Nephron (organoid): ENCODE results near the gene CREB3.

Experiments
- H3K27ac Mint-ChIP-seq, 3 experiments: 2 replicates each; pipeline ENCODE4 v1.8.0; 2020; ENCODE audit warnings: mixed read lengths in 3 of 3, mild to moderate bottlenecking in 2 of 3, moderate library complexity in 1 of 3
- H3K27me3 Mint-ChIP-seq: 2 replicates; pipeline ENCODE4 v1.8.0; 2021; ENCODE audit warnings: low read depth, mild to moderate bottlenecking, moderate library complexity, mixed read lengths
- H3K36me3 Mint-ChIP-seq: 2 replicates; pipeline ENCODE4 v1.8.0; 2020; ENCODE audit warnings: low read depth, mixed read lengths
- H3K4me1 Mint-ChIP-seq: 2 replicates; pipeline ENCODE4 v1.8.0; 2020; ENCODE audit warnings: mixed read lengths
- H3K4me3 Mint-ChIP-seq, 3 experiments: 2 replicates each; pipeline ENCODE4 v1.8.0; 2020; ENCODE audit warnings: mild to moderate bottlenecking in 3 of 3, mixed read lengths in 3 of 3, moderate library complexity in 2 of 3
- H3K9me3 Mint-ChIP-seq: 2 replicates; pipeline ENCODE4 v1.8.0; 2020; ENCODE audit warnings: mixed read lengths
- TF ChIP-seq, protein P1 (sequence below), 3 experiments: fragments of 200-600 bp; sonication (generic); IDR thresholded peaks; one replicate each; pipeline ENCODE4 v1.5.0; 2021; ENCODE audit warnings: antibody characterized with exemption in 3 of 3; ENCODE audit not compliant: unreplicated experiment in 3 of 3

CREB3 gene

DNA sequence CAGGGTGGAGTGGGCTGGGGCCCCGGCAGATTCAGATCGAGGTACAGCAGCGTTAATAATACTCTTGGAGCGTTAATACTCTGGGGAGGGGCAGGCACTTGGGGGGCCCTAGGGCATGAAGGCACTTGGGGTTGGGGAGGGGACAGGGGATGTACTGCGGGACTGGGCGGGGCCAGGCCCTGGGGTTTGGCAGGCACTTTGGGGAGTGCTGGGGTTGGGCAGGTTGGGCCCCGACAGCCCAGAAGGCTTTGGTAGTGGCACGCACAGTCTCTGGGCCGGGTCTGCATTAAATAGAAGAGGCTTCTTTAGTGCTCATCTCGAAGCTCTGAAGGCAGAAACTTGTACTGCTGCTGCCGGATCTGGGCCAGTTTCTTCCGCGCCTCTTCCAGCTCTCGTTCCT, 35.0 kb upstream of the CREB3 start:
- TF ChIP-seq, protein P1, sequence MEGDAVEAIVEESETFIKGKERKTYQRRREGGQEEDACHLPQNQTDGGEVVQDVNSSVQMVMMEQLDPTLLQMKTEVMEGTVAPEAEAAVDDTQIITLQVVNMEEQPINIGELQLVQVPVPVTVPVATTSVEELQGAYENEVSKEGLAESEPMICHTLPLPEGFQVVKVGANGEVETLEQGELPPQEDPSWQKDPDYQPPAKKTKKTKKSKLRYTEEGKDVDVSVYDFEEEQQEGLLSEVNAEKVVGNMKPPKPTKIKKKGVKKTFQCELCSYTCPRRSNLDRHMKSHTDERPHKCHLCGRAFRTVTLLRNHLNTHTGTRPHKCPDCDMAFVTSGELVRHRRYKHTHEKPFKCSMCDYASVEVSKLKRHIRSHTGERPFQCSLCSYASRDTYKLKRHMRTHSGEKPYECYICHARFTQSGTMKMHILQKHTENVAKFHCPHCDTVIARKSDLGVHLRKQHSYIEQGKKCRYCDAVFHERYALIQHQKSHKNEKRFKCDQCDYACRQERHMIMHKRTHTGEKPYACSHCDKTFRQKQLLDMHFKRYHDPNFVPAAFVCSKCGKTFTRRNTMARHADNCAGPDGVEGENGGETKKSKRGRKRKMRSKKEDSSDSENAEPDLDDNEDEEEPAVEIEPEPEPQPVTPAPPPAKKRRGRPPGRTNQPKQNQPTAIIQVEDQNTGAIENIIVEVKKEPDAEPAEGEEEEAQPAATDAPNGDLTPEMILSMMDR (IDR thresholded peaks at IDR 0.05; ENCODE audit: unreplicated experiment in 3 of 3), result no peak
- Mint-ChIP-seq H3K4me3 (no peak overlapping the region), H3K4me1 (peaks cover 6% of the 10 kb centered on the region), H3K36me3 (no peaks in the 10 kb centered on the region), H3K9me3 (no peaks in the 10 kb centered on the region), H3K27ac (no peak overlapping the region), H3K27me3 (no peaks in the 10 kb centered on the region)

DNA sequence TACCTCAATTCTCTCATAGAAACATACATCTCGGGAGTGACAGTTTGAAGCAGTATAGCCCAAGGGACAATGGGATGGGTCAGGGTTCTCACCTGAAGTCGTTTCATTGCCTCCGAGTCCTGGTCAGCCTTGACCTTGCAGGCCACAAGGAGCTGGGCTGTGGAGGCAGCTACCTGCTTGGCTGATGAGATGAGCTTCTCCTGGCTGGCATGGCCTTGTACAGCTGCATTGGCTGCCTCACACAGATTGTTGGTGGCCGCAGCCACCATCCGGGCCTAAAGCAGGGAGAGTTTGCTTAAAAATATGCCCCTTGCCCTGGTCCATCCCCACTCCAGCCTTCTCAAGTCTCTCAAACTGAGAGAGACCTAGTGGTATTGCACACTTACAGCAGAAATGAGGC, 34.2 kb upstream of the CREB3 start:
- Mint-ChIP-seq H3K4me1 (peaks cover 6% of the 10 kb centered on the region), H3K4me3 (no peak overlapping the region), H3K36me3 (peaks cover 7% of the 10 kb centered on the region), H3K27ac (no peak overlapping the region), H3K9me3 (no peaks in the 10 kb centered on the region), H3K27me3 (no peaks in the 10 kb centered on the region)
- TF ChIP-seq, protein P1 (IDR thresholded peaks at IDR 0.05; ENCODE audit: unreplicated experiment in 3 of 3), result no peak

DNA sequence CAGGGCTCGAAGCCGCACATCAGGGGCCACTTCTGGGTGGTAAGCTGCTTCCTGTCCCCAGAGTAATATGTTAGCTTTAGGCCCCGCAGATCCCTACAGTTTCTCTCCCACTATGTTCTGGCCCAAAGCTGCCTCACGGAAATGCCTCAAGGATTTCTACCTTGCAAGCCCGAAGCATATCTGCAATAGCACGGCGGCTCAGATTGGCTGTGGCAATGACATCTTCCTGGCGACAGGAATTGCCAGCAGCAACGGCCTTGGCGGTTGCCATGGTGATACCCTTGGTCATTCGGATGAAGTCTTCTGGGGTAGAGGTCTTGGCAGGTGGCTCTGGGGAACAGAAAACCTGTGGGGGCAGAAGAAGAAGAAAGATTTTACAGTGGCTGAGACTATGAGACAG, 32.4 kb upstream of the CREB3 start:
- TF ChIP-seq, protein P1 (IDR thresholded peaks at IDR 0.05; ENCODE audit: unreplicated experiment in 3 of 3), result no peak
- Mint-ChIP-seq H3K36me3 (peaks cover 23% of the 10 kb centered on the region), H3K27ac (no peak overlapping the region), H3K4me3 (no peak overlapping the region), H3K9me3 (no peaks in the 10 kb centered on the region), H3K4me1 (peaks cover 6% of the 10 kb centered on the region), H3K27me3 (no peaks in the 10 kb centered on the region)

- Mint-ChIP-seq H3K27me3 (no peaks in the 10 kb centered on the region), H3K36me3 (peaks cover 29% of the 10 kb centered on the region), H3K4me1 (peaks cover 6% of the 10 kb centered on the region), H3K9me3 (no peaks in the 10 kb centered on the region), H3K27ac (no peak overlapping the region), H3K4me3 (no peak overlapping the region)
- TF ChIP-seq, protein P1 (IDR thresholded peaks at IDR 0.05; ENCODE audit: unreplicated experiment in 3 of 3), result no peak
Measured at GRCh38 chr9:35700942-35701341, 31.5 kb upstream of the CREB3 start.

DNA sequence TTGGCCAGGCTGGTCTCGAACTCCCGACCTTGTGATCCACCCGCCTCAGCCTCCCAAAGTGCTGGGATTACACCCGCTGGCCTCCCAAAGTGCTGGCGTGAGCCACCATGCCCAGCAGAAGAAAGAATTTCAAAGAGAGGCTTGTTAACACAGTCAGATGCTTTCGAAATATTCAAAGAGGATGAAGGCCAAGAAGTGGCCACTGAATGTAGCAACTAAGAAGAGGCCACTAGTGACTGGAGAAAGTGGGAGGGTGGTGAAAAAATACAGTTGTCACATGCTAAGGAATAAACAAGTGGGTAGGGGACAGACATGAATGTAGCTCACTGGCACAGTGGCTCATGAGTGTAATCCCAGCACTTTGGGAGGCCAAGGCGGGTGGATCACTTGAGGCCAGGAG, 29.8 kb upstream of the CREB3 start:
- H3K4me1 Mint-ChIP-seq, result no peaks in the 10 kb centered on the region
- no peaks in the 10 kb centered on the region for H3K27me3 Mint-ChIP-seq
- H3K27ac Mint-ChIP-seq, result no peak overlapping the region
- peaks cover 45% of the 10 kb centered on the region for H3K36me3 Mint-ChIP-seq
- no peaks in the 10 kb centered on the region for H3K9me3 Mint-ChIP-seq
- H3K4me3 Mint-ChIP-seq, result no peak overlapping the region
- TF ChIP-seq, protein P1 (IDR thresholded peaks at IDR 0.05; ENCODE audit: unreplicated experiment in 3 of 3), result no peak

- peaks cover 59% of the 10 kb centered on the region for H3K36me3 Mint-ChIP-seq
Measured at GRCh38 chr9:35703906-35704672, 28.4 kb upstream of the CREB3 start.

More at GRCh38 chr9:35703906-35704672, 28.4 kb upstream of the CREB3 start:
- Mint-ChIP-seq H3K27me3 (no peaks in the 10 kb centered on the region), H3K9me3 (no peaks in the 10 kb centered on the region), H3K4me1 (no peaks in the 10 kb centered on the region), H3K27ac (no peak overlapping the region), H3K4me3 (no peak overlapping the region)
- TF ChIP-seq, protein P1 (IDR thresholded peaks at IDR 0.05; ENCODE audit: unreplicated experiment in 3 of 3), result no peak
